ENCODE results near the gene EMX1.

DNA sequence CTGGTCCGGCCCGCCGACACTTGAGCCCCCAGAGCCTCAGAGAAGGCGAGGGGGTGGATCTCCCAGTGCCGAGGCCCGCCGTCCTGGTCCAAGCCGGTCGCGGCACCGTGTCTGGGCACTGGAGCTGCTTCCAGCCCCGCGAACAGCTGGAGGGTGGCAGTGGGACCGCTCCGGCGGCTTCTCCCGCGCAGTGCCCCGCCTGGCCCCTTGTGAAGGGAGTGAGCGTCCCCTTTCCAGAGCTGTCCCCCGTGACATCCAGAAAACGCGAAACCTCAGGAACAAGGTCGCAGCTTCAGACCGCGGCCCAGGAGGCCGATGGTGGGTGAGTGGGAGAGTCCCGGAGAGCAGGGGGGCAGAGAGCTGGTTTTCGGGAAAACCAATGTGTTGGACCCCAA is 579 bp upstream of the EMX1 start:
- TF ChIP-seq, protein P1, sequence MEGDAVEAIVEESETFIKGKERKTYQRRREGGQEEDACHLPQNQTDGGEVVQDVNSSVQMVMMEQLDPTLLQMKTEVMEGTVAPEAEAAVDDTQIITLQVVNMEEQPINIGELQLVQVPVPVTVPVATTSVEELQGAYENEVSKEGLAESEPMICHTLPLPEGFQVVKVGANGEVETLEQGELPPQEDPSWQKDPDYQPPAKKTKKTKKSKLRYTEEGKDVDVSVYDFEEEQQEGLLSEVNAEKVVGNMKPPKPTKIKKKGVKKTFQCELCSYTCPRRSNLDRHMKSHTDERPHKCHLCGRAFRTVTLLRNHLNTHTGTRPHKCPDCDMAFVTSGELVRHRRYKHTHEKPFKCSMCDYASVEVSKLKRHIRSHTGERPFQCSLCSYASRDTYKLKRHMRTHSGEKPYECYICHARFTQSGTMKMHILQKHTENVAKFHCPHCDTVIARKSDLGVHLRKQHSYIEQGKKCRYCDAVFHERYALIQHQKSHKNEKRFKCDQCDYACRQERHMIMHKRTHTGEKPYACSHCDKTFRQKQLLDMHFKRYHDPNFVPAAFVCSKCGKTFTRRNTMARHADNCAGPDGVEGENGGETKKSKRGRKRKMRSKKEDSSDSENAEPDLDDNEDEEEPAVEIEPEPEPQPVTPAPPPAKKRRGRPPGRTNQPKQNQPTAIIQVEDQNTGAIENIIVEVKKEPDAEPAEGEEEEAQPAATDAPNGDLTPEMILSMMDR (conservative IDR thresholded peaks at IDR 0.05; ENCODE audit: low read depth, low read length) = no peak
- TF ChIP-seq EZH2phosphoT487 (IDR thresholded peaks at IDR 0.05; ENCODE audit: borderline replicate concordance, low read length) = peak; percentile 45; the same call in 1 of the 2 replicates
